ENCODE results near the gene CACNA1B. TPM values are rescaled to one million over a fixed set of nuclear protein-coding genes. Genes with fewer than 3 reads are reported as not detected.
A peak's percentile ranks its signal among the peaks of the same experiment; 100 is the strongest.

The CACNA1B gene
- total and polyA plus RNA-seq, 2 of the 4 experiments (the other 2 are of a cell fraction), result 0.02 TPM; not detected in 1

GRCh38 chr9:137836151-137836830, 41.3 kb upstream of the CACNA1B start:
- dilution Hi-C loops (cut with HindIII; ENCODE audit: low sequenced_read_pairs, unreplicated experiment) (no loop called here), in situ Hi-C loops (cut with MboI; ENCODE audit: low sequenced_read_pairs) (no loop called here)
- no peak for ATAC-seq (ENCODE audit: low read depth)

More at GRCh38 chr9:137836151-137836830, 41.3 kb upstream of the CACNA1B start:
- Histone ChIP-seq H2BK15ac (ENCODE audit: low read depth, low read length) (no peak overlapping the region), H3K27me3 (ENCODE audit: control insufficient read depth, insufficient read depth, low read length) (no peaks in the 10 kb centered on the region), H3K9me3 (ENCODE audit: control insufficient read depth, insufficient read depth, low read length) (peaks cover 4% of the 10 kb centered on the region; the same call in 1 of the 2 replicates), H2BK5ac (ENCODE audit: low read depth, low read length, poor library complexity, severe bottlenecking) (no peak overlapping the region), H3K56ac (ENCODE audit: extremely low read depth, insufficient read depth, low read length) (no peak overlapping the region), H2AK9ac (replicated peaks; ENCODE audit: low read depth, low read length, poor library complexity) (no peak overlapping the region), H3K23ac (ENCODE audit: low read depth, low read length) (no peak overlapping the region), H3K4me2 (ENCODE audit: low read depth, low read length) (no peak overlapping the region), H3K14ac (replicated peaks; ENCODE audit: low read depth, low read length) (no peak overlapping the region), H3K4ac (ENCODE audit: low read depth, low read length) (no peak overlapping the region), H3K4me1 (ENCODE audit: control insufficient read depth, insufficient read depth, low read length) (no peaks in the 10 kb centered on the region), H3K4me3 (ENCODE audit: insufficient read depth, low read depth, low read length) (no peak overlapping the region), H2BK120ac (ENCODE audit: low read depth, low read length) (no peak overlapping the region), H3K18ac (ENCODE audit: low read depth, low read length) (no peak overlapping the region), H2BK20ac (ENCODE audit: low read depth, low read length) (no peak overlapping the region), H3K9me1 (ENCODE audit: insufficient read depth, low read length) (no peaks in the 10 kb centered on the region), H3K79me1 (ENCODE audit: low read depth in 1 of 2, low read length in 2 of 2) (no peaks in the 10 kb centered on the region; a peak in 1 of 4 replicates), H4K91ac (ENCODE audit: insufficient read depth, low read depth, low read length) (no peak overlapping the region), H2AK5ac (ENCODE audit: low read depth, low read length) (no peak overlapping the region), H3K36me3 (ENCODE audit: control insufficient read depth, insufficient read depth, low read length) (peaks cover 43% of the 10 kb centered on the region), H4K5ac (ENCODE audit: low read depth, low read length) (no peak overlapping the region), H3K27ac (ENCODE audit: insufficient read depth, low read length) (no peak overlapping the region), H4K8ac (ENCODE audit: low read depth in 2 of 2, low read length in 2 of 2) (no peak overlapping the region), H4K20me1 (ENCODE audit: insufficient read depth, low read length) (no peaks in the 10 kb centered on the region), H3K9ac (ENCODE audit: low read depth, low read length) (no peak overlapping the region), H2AFZ (replicated peaks; ENCODE audit: low read length, poor library complexity) (peak overlapping the region; percentile 17)
- no TSS peak for BruUV-seq (replicated peaks)
- ChIA-PET POLR2A (ENCODE audit: unreplicated experiment) (no interaction called here), CTCF (no interaction called here)
- no peak for DNase-seq
- TF ChIP-seq FOS (IDR thresholded peaks at IDR 0.05; ENCODE audit: low read depth, low read length), result no peak
- TF ChIP-seq CEBPB (IDR thresholded peaks at IDR 0.05; ENCODE audit: low read depth, low read length), result peak; percentile 91
- 90% methylated on average over 19 of the region's 28 CpGs; no CpG with 5 or more reads in 1 of the 2 experiments for WGBS, 2 experiments (ENCODE audit: extremely low coverage in 2 of 2, insufficient read length in 1 of 2)
- intact Hi-C loops (cut with micrococcal nuclease), result no loop called here

Measured in IMR-90 (cell line).